ENCODE data around the gene NUP54. TPM values are rescaled to one million over a fixed set of nuclear protein-coding genes. Genes with fewer than 3 reads are reported as not detected.

Gene NUP54
- total RNA-seq, 1 donor from 2014 or later = 38.2 TPM

GRCh38 chr4:76096076-76096475 lies 52.1 kb downstream of the NUP54 start:
- Histone ChIP-seq H3K27me3 (no peaks in the 10 kb centered on the region), H3K9me3 (no peaks in the 10 kb centered on the region), H3K4me3 (no peak overlapping the region), H3K36me3 (no peaks in the 10 kb centered on the region), H3K27ac (no peak overlapping the region), H3K4me1 (no peaks in the 10 kb centered on the region)
- intact Hi-C loops (cut with DNase I) = no loop called here
- TF ChIP-seq CTCF (IDR thresholded peaks at IDR 0.05) = no peak
- ATAC-seq (no peak), DNase-seq (no peak)

- no peaks in the 10 kb centered on the region for H3K27me3 ChIP-seq
Observed at GRCh38 chr4:76095568-76095967, 52.6 kb downstream of the NUP54 start.

GRCh38 chr4:76091052-76091451 lies 57.1 kb downstream of the NUP54 start:
- DNase-seq (no peak), ATAC-seq (no peak)
- Histone ChIP-seq H3K36me3 (no peaks in the 10 kb centered on the region), H3K9me3 (no peaks in the 10 kb centered on the region), H3K4me1 (peaks cover 9% of the 10 kb centered on the region), H3K4me3 (no peak overlapping the region), H3K27me3 (no peaks in the 10 kb centered on the region), H3K27ac (no peak overlapping the region)
- TF ChIP-seq CTCF (IDR thresholded peaks at IDR 0.05) = no peak
- intact Hi-C loops (cut with DNase I) = no loop called here

More at GRCh38 chr4:76095568-76095967, 52.6 kb downstream of the NUP54 start:
- ATAC-seq (no peak), DNase-seq (no peak)
- no peak overlapping the region for H3K27ac ChIP-seq
- no peak overlapping the region for H3K4me3 ChIP-seq
- no peaks in the 10 kb centered on the region for H3K36me3 ChIP-seq
- no peak for TF ChIP-seq CTCF (IDR thresholded peaks at IDR 0.05)
- peaks cover 1% of the 10 kb centered on the region for H3K4me1 ChIP-seq
- H3K9me3 ChIP-seq = no peaks in the 10 kb centered on the region
- intact Hi-C loops (cut with DNase I) = no loop called here

DNA sequence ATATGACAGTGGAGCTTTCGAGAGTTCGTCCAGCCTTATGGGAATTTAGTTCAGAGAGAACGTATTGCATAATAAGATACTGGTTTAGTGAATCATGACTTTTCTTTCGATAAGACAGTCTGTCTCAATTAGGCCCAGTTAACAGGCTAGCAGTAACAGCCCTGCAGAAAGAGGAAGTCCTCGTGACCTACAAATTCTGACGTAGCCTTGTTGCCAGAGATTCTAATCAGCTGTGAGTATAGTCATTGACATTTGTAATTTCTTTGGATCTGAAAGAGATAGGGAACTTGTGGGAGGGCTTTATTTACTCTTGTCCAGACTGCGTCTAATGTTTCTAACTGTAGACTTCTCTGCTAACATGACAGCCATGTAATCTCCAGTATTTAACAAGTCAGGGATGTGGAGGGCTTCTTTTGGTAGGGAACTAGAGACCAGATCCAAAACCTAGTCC lies 57.9 kb downstream of the NUP54 start:
- intact Hi-C loops (cut with DNase I) = no loop called here
- H3K4me3 ChIP-seq = no peak overlapping the region
- ATAC-seq = peak; percentile 93
- peaks cover 9% of the 10 kb centered on the region for H3K4me1 ChIP-seq
- no peaks in the 10 kb centered on the region for H3K36me3 ChIP-seq
- TF ChIP-seq CTCF (IDR thresholded peaks at IDR 0.05) = no peak
- no peak for DNase-seq
- H3K9me3 ChIP-seq = no peaks in the 10 kb centered on the region
- H3K27ac ChIP-seq = peak overlapping the region; percentile 61
- no peaks in the 10 kb centered on the region for H3K27me3 ChIP-seq

DNA sequence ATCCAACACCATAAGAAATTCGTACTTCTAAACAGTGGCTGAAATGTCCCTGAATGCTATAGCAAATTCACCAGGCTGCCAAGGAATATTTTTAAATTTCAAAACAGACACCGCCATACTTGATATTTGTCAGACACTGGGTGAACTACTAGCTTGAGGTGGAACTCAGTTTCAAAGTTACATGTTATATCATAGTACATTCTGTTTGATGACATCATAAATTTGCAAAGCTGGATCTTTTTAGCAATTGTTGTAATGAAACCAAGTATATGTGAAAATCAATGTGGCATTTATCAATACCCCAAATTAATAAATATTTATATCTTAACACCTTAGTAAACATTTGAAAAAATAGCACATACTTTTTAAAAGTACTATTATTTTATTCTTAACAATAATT lies 59.5 kb downstream of the NUP54 start:
- Histone ChIP-seq H3K27ac (no peak overlapping the region), H3K27me3 (no peaks in the 10 kb centered on the region), H3K4me1 (peaks cover 9% of the 10 kb centered on the region), H3K9me3 (no peaks in the 10 kb centered on the region), H3K4me3 (no peak overlapping the region), H3K36me3 (no peaks in the 10 kb centered on the region)
- DNase-seq (no peak), ATAC-seq (no peak)
- no peak for TF ChIP-seq CTCF (IDR thresholded peaks at IDR 0.05)
- intact Hi-C loops (cut with DNase I) = no loop called here

Data from upper lobe of right lung (tissue), 1 donor.